Measurements from ENCODE around the gene SKAP1. TPM values are rescaled to one million over a fixed set of nuclear protein-coding genes. Genes with fewer than 3 reads are reported as not detected.

Gene SKAP1
- total and polyA plus RNA-seq, 7 donors: 0.09 to 1.0 (median 0.42) TPM; not detected in 2

GRCh38 chr17:48439875-48440505, 10.0 kb upstream of the SKAP1 start:
- Histone ChIP-seq H3K36me3 (ENCODE audit: insufficient read depth in 1 of 2, low read depth in 1 of 2) (no peaks in the 10 kb centered on the region), H3K4me3 (no peak overlapping the region), H3K27me3 (ENCODE audit: insufficient read depth in 3 of 3, low read length in 2 of 3) (peaks cover 0 to 7% (median 5%) of the 10 kb centered on the region in 3 donors), H3K4me1 (no peaks in the 10 kb centered on the region), H3K27ac (no peak overlapping the region), H3K9me3 (no peaks in the 10 kb centered on the region)
- no peak for TF ChIP-seq CTCF (IDR thresholded peaks at IDR 0.05)
- intact Hi-C loops (cut with DNase I): no loop called here
- DNase-seq (no peak), ATAC-seq (no peak)
- WGBS, 3 donors: 70 to 75% (median 73%) methylated on average over 8 of the region's 8 CpGs

- Histone ChIP-seq H3K36me3 (ENCODE audit: insufficient read depth in 1 of 2, low read depth in 1 of 2) (no peaks in the 10 kb centered on the region), H3K27me3 (ENCODE audit: insufficient read depth in 3 of 3, low read length in 2 of 3) (peaks cover 0 to 8% (median 7%) of the 10 kb centered on the region in 3 donors), H3K4me1 (no peaks in the 10 kb centered on the region), H3K27ac (no peak overlapping the region), H3K9me3 (no peaks in the 10 kb centered on the region), H3K4me3 (no peak overlapping the region)
- intact Hi-C loops (cut with DNase I): no loop called here
- ATAC-seq (no peak), DNase-seq (no peak)
- TF ChIP-seq CTCF (IDR thresholded peaks at IDR 0.05): no peak
- WGBS, 3 donors: 83 to 86% (median 85%) methylated on average over 3 of the region's 3 CpGs
Measured at GRCh38 chr17:48439110-48439850, 9.3 kb upstream of the SKAP1 start.

- no peak overlapping the region for H3K4me3 ChIP-seq
- 50 to 59% (median 54%) methylated on average over 3 of the region's 3 CpGs for WGBS, 3 donors
Measured at GRCh38 chr17:48438516-48439061, 8.6 kb upstream of the SKAP1 start.

GRCh38 chr17:48433896-48434295, 3.9 kb upstream of the SKAP1 start:
- Histone ChIP-seq H3K9me3 (no peaks in the 10 kb centered on the region), H3K36me3 (ENCODE audit: insufficient read depth in 1 of 2, low read depth in 1 of 2) (no peaks in the 10 kb centered on the region), H3K27ac (no peak overlapping the region), H3K27me3 (ENCODE audit: insufficient read depth in 3 of 3, low read length in 2 of 3) (peaks cover 10 to 53% (median 11%) of the 10 kb centered on the region in 3 donors), H3K4me1 (no peaks in the 10 kb centered on the region), H3K4me3 (no peak overlapping the region)
- ATAC-seq (no peak), DNase-seq (no peak)
- TF ChIP-seq CTCF (IDR thresholded peaks at IDR 0.05): no peak
- intact Hi-C loops (cut with DNase I): no loop called here
- whole genome bisulfite sequencing, 3 donors: 67 to 74% (median 67%) methylated on average over 6 of the region's 6 CpGs

More at GRCh38 chr17:48438516-48439061, 8.6 kb upstream of the SKAP1 start:
- no peaks in the 10 kb centered on the region for H3K9me3 ChIP-seq
- ATAC-seq (no peak), DNase-seq (no peak)
- no peaks in the 10 kb centered on the region for H3K36me3 ChIP-seq (ENCODE audit: insufficient read depth in 1 of 2, low read depth in 1 of 2)
- intact Hi-C loops (cut with DNase I): no loop called here
- H3K27me3 ChIP-seq (ENCODE audit: insufficient read depth in 3 of 3, low read length in 2 of 3): peaks cover 0 to 12% (median 7%) of the 10 kb centered on the region in 3 donors
- no peak overlapping the region for H3K27ac ChIP-seq
- no peaks in the 10 kb centered on the region for H3K4me1 ChIP-seq
- no peak for TF ChIP-seq CTCF (IDR thresholded peaks at IDR 0.05)
